Lower leg skin (tissue), 3 donors: ENCODE measurements around the gene STXBP6.

Experiments used
- CTCF ChIP-seq, 3 donors: fragments of 450-650 bp; IDR thresholded peaks; one replicate each; pipeline ENCODE4 v1.5.1; 2016; ENCODE audit warnings: antibody characterized with exemption in 3 of 3, mild to moderate bottlenecking in 3 of 3, moderate library complexity in 2 of 3
- POLR2A ChIP-seq, 2 donors: fragments of 450-650 bp; IDR thresholded peaks; one replicate each; pipeline ENCODE4 v1.6.1; 2016 to 2017; ENCODE audit warnings: antibody characterized with exemption in 2 of 2, mild to moderate bottlenecking in 1 of 2, moderate library complexity in 1 of 2

GRCh38 chr14:24879661-24880386, 170.1 kb downstream of the STXBP6 start:
- no peak for TF ChIP-seq CTCF (IDR thresholded peaks at IDR 0.05)
- no peak for TF ChIP-seq POLR2A (IDR thresholded peaks at IDR 0.05)
